PC-9 (cell line): Measurements from ENCODE around the gene SLC37A3. TPM values are rescaled to one million over a fixed set of nuclear protein-coding genes. Genes with fewer than 3 reads are reported as not detected.

Experiments
- BruUV-seq: library from RNA; stranded (reverse); fragments of 400-500 nt; replicated peaks from 2 replicates; lab custom pipeline; 2021; lab: Mats Ljungman, UMichigan
- CTCF ChIA-PET: fragments of 300-600 bp; sonication (Branson Sonifier 250); formaldehyde crosslinking; loops from one replicate; lab custom pipeline; 2022; ENCODE audit warnings: antibody characterized with exemption; lab: Charles Lee
- POLR2A ChIA-PET: fragments of 300-600 bp; sonication (Branson Sonifier 250); formaldehyde crosslinking; loops from one replicate; lab custom pipeline; 2022; ENCODE audit warnings: antibody characterized with exemption; ENCODE audit not compliant: unreplicated experiment; lab: Charles Lee
- DNase-seq, 2 experiments: peaks; one replicate each; pipeline versions ENCODE4 v3.0.0 to v3.0.0-alpha.2; 2015 to 2022; ENCODE audit warnings: mixed read lengths in 1 of 2
- H2AFZ ChIP-seq: fragments of 200-600 bp; sonication (generic); 2 replicates; pipeline ENCODE4 v1.8.1; 2017; ENCODE audit warnings: antibody characterized with exemption
- H3F3A ChIP-seq: fragments of 200-600 bp; sonication (generic); 2 replicates; pipeline ENCODE4 v1.8.1; 2017; ENCODE audit warnings: antibody characterized with exemption, mild to moderate bottlenecking, low read depth; ENCODE audit not compliant: insufficient read depth
- H3K27ac ChIP-seq: fragments of 200-600 bp; sonication (generic); 2 replicates; pipeline ENCODE4 v1.6.1; 2016; ENCODE audit warnings: mixed run types
- H3K27me3 ChIP-seq: fragments of 200-600 bp; sonication (generic); 2 replicates; pipeline ENCODE4 v1.6.1; 2016; ENCODE audit warnings: low read depth, mixed run types; ENCODE audit not compliant: insufficient read depth
- H3K36me3 ChIP-seq: fragments of 200-600 bp; sonication (generic); 2 replicates; pipeline ENCODE4 v1.6.1; 2016; ENCODE audit warnings: low read depth, mixed run types
- H3K4me1 ChIP-seq: fragments of 200-600 bp; sonication (generic); replicated peaks from 2 replicates; pipeline ENCODE4 v1.6.1; 2016; ENCODE audit warnings: mixed run types; ENCODE audit not compliant: insufficient read depth
- H3K4me2 ChIP-seq: fragments of 200-600 bp; sonication (generic); 2 replicates; pipeline ENCODE4 v1.6.1; 2017; ENCODE audit warnings: mixed run types
- H3K4me3 ChIP-seq: fragments of 200-600 bp; sonication (generic); 2 replicates; pipeline ENCODE4 v1.6.1; 2016; ENCODE audit warnings: mixed run types
- H3K79me2 ChIP-seq: fragments of 200-600 bp; sonication (generic); 2 replicates; pipeline ENCODE4 v1.6.1; 2017; ENCODE audit warnings: low read depth, mixed run types
- H3K9me2 ChIP-seq: fragments of 200-600 bp; sonication (generic); 2 replicates; pipeline ENCODE4 v1.8.1; 2017; ENCODE audit warnings: mild to moderate bottlenecking; ENCODE audit not compliant: insufficient read depth
- H3K9me3 ChIP-seq: fragments of 200-600 bp; sonication (generic); 2 replicates; pipeline ENCODE4 v1.8.1; 2016; ENCODE audit warnings: low read depth; ENCODE audit not compliant: insufficient read depth
- H4K20me1 ChIP-seq: fragments of 200-600 bp; sonication (generic); 2 replicates; pipeline ENCODE4 v1.8.1; 2017; ENCODE audit not compliant: insufficient read depth
- EZH2 ChIP-seq: fragments of 200-600 bp; sonication (generic); IDR thresholded peaks from 2 replicates; pipeline ENCODE4 v1.8.0; 2017; ENCODE audit warnings: antibody characterized with exemption, low read depth
- intact Hi-C: fragments of 100-400 bp; cut with micrococcal nuclease; formaldehyde crosslinking; loops from one replicate; pipeline ENCODE4 v1.10.0; 2022; ENCODE audit not compliant: unreplicated experiment
- total RNA-seq: library from RNA; stranded (reverse); gene quantifications from 2 replicates; pipeline ENCODE4 v1.2.3, GENCODE V29; 2021
- TF ChIP-seq, protein P1 (sequence below): fragments of 200-600 bp; sonication (generic); conservative IDR thresholded peaks from 2 replicates; pipeline ENCODE4 v1.6.1; 2017; ENCODE audit warnings: mixed run types, antibody characterized with exemption, mild to moderate bottlenecking, moderate library complexity

SLC37A3 gene
- total RNA-seq, 1 experiment from 2014 or later, result 54.8 TPM

DNA sequence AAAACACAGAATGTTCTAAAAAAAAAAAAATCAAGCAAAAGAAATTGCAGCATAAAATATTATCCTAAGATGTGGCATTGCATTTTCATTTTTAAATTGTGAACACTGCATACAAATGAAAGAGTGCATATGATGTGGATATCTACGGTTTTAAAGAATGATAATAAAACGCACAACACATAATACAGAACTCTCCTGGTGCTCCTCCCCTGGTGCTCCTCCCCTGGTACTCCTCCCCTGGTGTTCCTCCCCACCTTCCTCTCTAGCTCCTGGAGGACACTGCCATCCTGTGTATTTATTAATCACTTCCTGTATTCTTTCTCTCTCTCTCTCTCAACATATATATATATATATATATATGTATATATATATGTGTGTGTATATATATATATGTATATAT, 100.1 kb downstream of the SLC37A3 start:
- CTCF ChIA-PET, result no interaction called here

DNA sequence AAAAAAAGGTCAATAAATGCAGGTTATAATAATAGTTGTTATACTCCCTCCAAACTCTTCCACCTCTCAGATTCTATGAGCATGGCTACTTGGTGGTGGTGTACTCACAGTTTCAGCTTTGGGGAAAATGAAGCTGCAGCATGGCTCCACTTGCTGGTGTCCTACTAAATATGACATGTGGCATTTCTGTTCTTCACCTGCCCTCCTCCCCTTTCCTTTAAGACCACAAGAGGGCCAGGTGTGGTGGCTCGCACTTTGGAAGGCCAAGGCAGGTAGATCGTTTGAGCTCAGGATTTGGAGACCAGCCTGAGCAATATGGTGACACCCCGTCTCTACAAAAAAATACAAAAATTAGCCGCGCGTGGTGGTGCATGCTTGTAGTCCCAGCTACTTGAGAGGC, 101.1 kb downstream of the SLC37A3 start:
- intact Hi-C loops, result no loop called here
- no peaks in the 10 kb centered on the region for H3K9me2 ChIP-seq
- no peaks in the 10 kb centered on the region for H3K4me1 ChIP-seq
- H3K27ac ChIP-seq, result no peak overlapping the region
- no peaks in the 10 kb centered on the region for H4K20me1 ChIP-seq
- no peak for TF ChIP-seq EZH2
- TF ChIP-seq, protein P1, sequence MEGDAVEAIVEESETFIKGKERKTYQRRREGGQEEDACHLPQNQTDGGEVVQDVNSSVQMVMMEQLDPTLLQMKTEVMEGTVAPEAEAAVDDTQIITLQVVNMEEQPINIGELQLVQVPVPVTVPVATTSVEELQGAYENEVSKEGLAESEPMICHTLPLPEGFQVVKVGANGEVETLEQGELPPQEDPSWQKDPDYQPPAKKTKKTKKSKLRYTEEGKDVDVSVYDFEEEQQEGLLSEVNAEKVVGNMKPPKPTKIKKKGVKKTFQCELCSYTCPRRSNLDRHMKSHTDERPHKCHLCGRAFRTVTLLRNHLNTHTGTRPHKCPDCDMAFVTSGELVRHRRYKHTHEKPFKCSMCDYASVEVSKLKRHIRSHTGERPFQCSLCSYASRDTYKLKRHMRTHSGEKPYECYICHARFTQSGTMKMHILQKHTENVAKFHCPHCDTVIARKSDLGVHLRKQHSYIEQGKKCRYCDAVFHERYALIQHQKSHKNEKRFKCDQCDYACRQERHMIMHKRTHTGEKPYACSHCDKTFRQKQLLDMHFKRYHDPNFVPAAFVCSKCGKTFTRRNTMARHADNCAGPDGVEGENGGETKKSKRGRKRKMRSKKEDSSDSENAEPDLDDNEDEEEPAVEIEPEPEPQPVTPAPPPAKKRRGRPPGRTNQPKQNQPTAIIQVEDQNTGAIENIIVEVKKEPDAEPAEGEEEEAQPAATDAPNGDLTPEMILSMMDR, result no peak
- no peaks in the 10 kb centered on the region for H3K9me3 ChIP-seq
- H2AFZ ChIP-seq, result no peak overlapping the region
- ChIA-PET CTCF (no interaction called here), POLR2A (no interaction called here)
- no peak for DNase-seq
- no peaks in the 10 kb centered on the region for H3F3A ChIP-seq
- H3K4me2 ChIP-seq, result no peak overlapping the region
- H3K4me3 ChIP-seq, result no peak overlapping the region
- no peaks in the 10 kb centered on the region for H3K27me3 ChIP-seq
- no peaks in the 10 kb centered on the region for H3K79me2 ChIP-seq
- BruUV-seq, result no TSS peak
- H3K36me3 ChIP-seq, result no peaks in the 10 kb centered on the region

More for the DNA sequence above, 100.1 kb downstream of the SLC37A3 start:
- Histone ChIP-seq H3K4me1 (no peaks in the 10 kb centered on the region), H2AFZ (no peak overlapping the region), H3K79me2 (no peaks in the 10 kb centered on the region), H3K9me3 (no peaks in the 10 kb centered on the region), H3K4me3 (no peak overlapping the region), H4K20me1 (no peaks in the 10 kb centered on the region), H3K36me3 (no peaks in the 10 kb centered on the region), H3K4me2 (no peak overlapping the region), H3K9me2 (no peaks in the 10 kb centered on the region), H3K27ac (no peak overlapping the region), H3F3A (no peaks in the 10 kb centered on the region), H3K27me3 (no peaks in the 10 kb centered on the region)
- TF ChIP-seq, protein P1, result no peak
- TF ChIP-seq EZH2, result no peak
- POLR2A ChIA-PET, result no interaction called here
- no TSS peak for BruUV-seq
- intact Hi-C loops, result no loop called here
- DNase-seq, result no peak

DNA sequence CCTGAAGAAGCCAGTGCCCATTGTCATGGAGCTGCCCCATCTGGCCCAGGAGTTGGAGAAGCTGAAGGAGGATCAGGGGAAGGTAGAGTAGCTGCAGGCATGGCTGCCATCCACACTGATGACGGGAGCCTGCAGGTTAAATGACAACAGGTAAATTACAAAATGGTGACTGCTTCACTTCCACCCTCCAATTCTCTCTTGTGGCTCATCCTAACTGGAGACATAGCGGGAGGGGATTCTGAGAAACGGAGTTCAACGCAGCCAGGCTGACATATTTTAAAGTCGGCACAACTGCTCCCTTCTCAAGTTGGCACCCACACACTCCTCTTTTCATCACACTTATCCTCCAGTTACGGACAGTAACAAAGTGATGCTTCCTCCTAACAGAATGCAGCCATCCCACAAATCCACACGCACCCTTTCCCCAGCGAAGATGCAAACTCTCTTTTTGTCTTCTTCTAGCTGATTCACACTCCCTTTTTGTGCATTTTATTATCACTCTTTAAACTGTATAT, 103.0 kb downstream of the SLC37A3 start:
- TF ChIP-seq, protein P1, result no peak
- TF ChIP-seq EZH2, result no peak
- H2AFZ ChIP-seq, result no peak overlapping the region
- no peaks in the 10 kb centered on the region for H3K36me3 ChIP-seq
- H3K27ac ChIP-seq, result no peak overlapping the region
- ChIA-PET POLR2A (no interaction called here), CTCF (interaction anchor here (0.5 kb wide), 1 partner anchor 324 kb away, joined by 9 read pairs; no protein-coding TSS in a partner anchor)
- no peaks in the 10 kb centered on the region for H3K79me2 ChIP-seq
- intact Hi-C loops, result no loop called here
- no peaks in the 10 kb centered on the region for H3K27me3 ChIP-seq
- no peak overlapping the region for H3K4me3 ChIP-seq
- no TSS peak for BruUV-seq
- DNase-seq, result no peak
- no peaks in the 10 kb centered on the region for H3K9me2 ChIP-seq
- no peak overlapping the region for H3K4me2 ChIP-seq
- no peaks in the 10 kb centered on the region for H3F3A ChIP-seq
- no peaks in the 10 kb centered on the region for H3K4me1 ChIP-seq
- no peaks in the 10 kb centered on the region for H3K9me3 ChIP-seq
- no peaks in the 10 kb centered on the region for H4K20me1 ChIP-seq
